HepG2 (cell line): ENCODE data around the gene TBCE. TPM values are rescaled to one million over a fixed set of nuclear protein-coding genes. Genes with fewer than 3 reads are reported as not detected.
A peak's percentile ranks its signal among the peaks of the same experiment; 100 is the strongest.

ENCODE experiments used
- CC2D1A ChIP-seq: sonication (generic); formaldehyde crosslinking; IDR thresholded peaks from 2 replicates; pipeline ENCODE4 v1.8.1; 2023; ENCODE audit warnings: mild to moderate bottlenecking, missing genetic modification reagents
- EP300 ChIP-seq, 3 experiments: sonication (generic) in 1 of 3; formaldehyde crosslinking in 1 of 3; IDR thresholded peaks; 2 replicates each; pipeline versions ENCODE4 v1.5.1 to v1.6.1; 2011 to 2020; ENCODE audit warnings: low read depth in 2 of 3, low read length in 2 of 3, borderline replicate concordance in 1 of 3, improper control_type of control experiment in 1 of 3, mild to moderate bottlenecking in 1 of 3, missing genetic modification reagents in 1 of 3, moderate library complexity in 1 of 3
- GABPA ChIP-seq, 2 experiments: IDR thresholded peaks; 2 replicates each; pipeline ENCODE4 v1.6.1; 2011 to 2016; ENCODE audit warnings: low read depth in 2 of 2, low read length in 1 of 2, missing biosample characterization in 1 of 2, missing genetic modification characterization in 1 of 2
- GATA4 ChIP-seq: sonication (generic); IDR thresholded peaks from 2 replicates; pipeline ENCODE4 v1.6.1; 2016; ENCODE audit warnings: antibody characterized with exemption, low read depth, borderline replicate concordance
- GFI1 ChIP-seq: sonication (generic); formaldehyde crosslinking; IDR thresholded peaks from 2 replicates; pipeline ENCODE4 v1.5.0; 2020; ENCODE audit warnings: missing genetic modification reagents, mild to moderate bottlenecking, borderline replicate concordance
- HIVEP1 ChIP-seq: sonication (generic); formaldehyde crosslinking; IDR thresholded peaks from 2 replicates; pipeline ENCODE4 v1.4.0; 2020; ENCODE audit warnings: mild to moderate bottlenecking, missing genetic modification reagents
- HNRNPK ChIP-seq: fragments of 200-400 bp; formaldehyde crosslinking; IDR thresholded peaks from 2 replicates; pipeline ENCODE4 v1.6.1; 2018; ENCODE audit warnings: low read length, low read depth, moderate library complexity, mild to moderate bottlenecking; ENCODE audit not compliant: poor library complexity, severe bottlenecking
- MATR3 ChIP-seq: sonication (generic); formaldehyde crosslinking; IDR thresholded peaks from 2 replicates; pipeline ENCODE4 v1.4.0; 2020; ENCODE audit warnings: missing genetic modification reagents
- MTF2 ChIP-seq: sonication (generic); formaldehyde crosslinking; IDR thresholded peaks from 2 replicates; pipeline ENCODE4 v1.5.0; 2020; ENCODE audit warnings: missing genetic modification reagents, borderline replicate concordance
- NFIC ChIP-seq: IDR thresholded peaks from 2 replicates; pipeline ENCODE4 v1.6.1; 2012; ENCODE audit warnings: mild to moderate bottlenecking, low read length, inconsistent platforms
- NR2F1 ChIP-seq, 2 experiments: fragments of 450-650 bp in 1 of 2; formaldehyde crosslinking in 1 of 2; IDR thresholded peaks; 2 replicates each; pipeline versions ENCODE4 v1.5.0 to v1.6.1; 2016 to 2020; ENCODE audit warnings: mild to moderate bottlenecking in 1 of 2, missing compliant biosample characterization in 1 of 2, missing genetic modification reagents in 1 of 2, moderate library complexity in 1 of 2
- RAD21 ChIP-seq: fragments of 450-650 bp; formaldehyde crosslinking; IDR thresholded peaks from 2 replicates; pipeline ENCODE4 v1.5.0; 2020; ENCODE audit warnings: mild to moderate bottlenecking
- SMC3 ChIP-seq: IDR thresholded peaks from 2 replicates; pipeline ENCODE4 v1.6.1; 2011; ENCODE audit warnings: low read length, improper control_type of control experiment
- SNAI1 ChIP-seq: sonication (generic); formaldehyde crosslinking; IDR thresholded peaks from 2 replicates; pipeline ENCODE4 v1.5.0; 2020; ENCODE audit warnings: mild to moderate bottlenecking, missing genetic modification reagents, borderline replicate concordance
- SNAPC2 ChIP-seq: sonication (generic); formaldehyde crosslinking; IDR thresholded peaks from 2 replicates; pipeline ENCODE4 v1.8.1; 2022; ENCODE audit warnings: mild to moderate bottlenecking, missing genetic modification reagents
- TBL1XR1 ChIP-seq: fragments of 150-350 bp; IDR thresholded peaks from 2 replicates; pipeline ENCODE4 v1.6.1; 2014; ENCODE audit warnings: borderline replicate concordance, low read length; ENCODE audit not compliant: partially characterized antibody
- TEAD3 ChIP-seq: optimal IDR thresholded peaks from 2 replicates; pipeline ENCODE3; 2016; ENCODE audit warnings: borderline replicate concordance
- TP53 ChIP-seq: sonication (generic); formaldehyde crosslinking; conservative IDR thresholded peaks from 2 replicates; pipeline ENCODE4 v1.4.0; 2020; ENCODE audit warnings: missing genetic modification reagents
- YY1 ChIP-seq: IDR thresholded peaks from 2 replicates; pipeline ENCODE4 v1.6.1; 2011; ENCODE audit warnings: low read length, low read depth, moderate library complexity, mild to moderate bottlenecking; ENCODE audit not compliant: insufficient read depth, insufficient replicate concordance
- ZHX2 ChIP-seq, 2 experiments: sonication (generic) in 1 of 2; formaldehyde crosslinking in 1 of 2; IDR thresholded peaks; 2 replicates each; pipeline versions ENCODE4 v1.6.1 to v1.9.0; 2014 to 2022; ENCODE audit warnings: antibody characterized with exemption in 1 of 2, borderline replicate concordance in 1 of 2, inconsistent platforms in 1 of 2, low read depth in 1 of 2, missing genetic modification reagents in 1 of 2
- ZNF292 ChIP-seq: sonication (generic); formaldehyde crosslinking; IDR thresholded peaks from 2 replicates; pipeline ENCODE4 v1.8.1; 2022; ENCODE audit warnings: mild to moderate bottlenecking, low read depth, missing genetic modification reagents, borderline replicate concordance
- ZNF629 ChIP-seq: sonication (generic); formaldehyde crosslinking; conservative IDR thresholded peaks from 2 replicates; pipeline ENCODE4 v1.5.0; 2020; ENCODE audit warnings: missing genetic modification reagents
- ZNF839 ChIP-seq: sonication (generic); formaldehyde crosslinking; IDR thresholded peaks from 2 replicates; pipeline ENCODE4 v1.4.0; 2020; ENCODE audit warnings: missing genetic modification reagents, mild to moderate bottlenecking, borderline replicate concordance
- polyA plus RNA-seq, 8 experiments: library from polyadenylated mRNA; depleted of rRNA in 3 of 8; stranded (reverse) in 7 of 8; unstranded in 1 of 8; fragments of >200 nt; fragmentation: Illumina TruSeq in 4 of 8; extraction: Trizol in 4 of 8; gene quantifications; 2 replicates each; pipeline versions ENCODE4 v1.2.1 to v1.2.3, GENCODE V29; 2011 to 2016; ENCODE audit warnings: low read depth in 4 of 8, missing spikeins in 1 of 8, mixed read lengths in 1 of 8; ENCODE audit not compliant: insufficient read depth in 1 of 8
- total RNA-seq, 5 experiments: library from RNA; depleted of rRNA; stranded (reverse); fragments of >200 nt; fragmentation: Illumina TruSeq; extraction: Trizol; gene quantifications; 2 replicates each; pipeline ENCODE4 v1.2.3, GENCODE V29; 2016; ENCODE audit warnings: low read depth in 1 of 5

The TBCE gene
- total and polyA plus RNA-seq, 2 of the 13 experiments (the other 11 are each of a cell fraction or from before 2014, with no cell fraction given), result 25.6 to 31.1 TPM

GRCh38 chr1:235409042-235409820, 42.0 kb downstream of the TBCE start (continued):
- TF ChIP-seq GABPA (IDR thresholded peaks at IDR 0.05; ENCODE audit: low read depth, low read length), result no peak
- TF ChIP-seq GABPA (CRISPR knock-in tag; IDR thresholded peaks at IDR 0.05; ENCODE audit: low read depth), result peak; percentile 41; the same call in 1 of the 2 replicates
- no peak for TF ChIP-seq YY1
- 0 out of 2 replicates have a peak, but pooled peaks have one; percentile 6 for TF ChIP-seq ZNF629 (CRISPR knock-in tag)
- TF ChIP-seq NR2F1 (CRISPR knock-in tag; IDR thresholded peaks at IDR 0.05), result peak in 1 of 2 experiments; percentile 81; a peak in 2 of 4 replicates
- TF ChIP-seq MTF2 (CRISPR knock-in tag), result no peak
- no peak for TF ChIP-seq HIVEP1 (CRISPR knock-in tag)
- TF ChIP-seq TP53, result no peak
- no peak for TF ChIP-seq MATR3 (CRISPR knock-in tag)
- no peak for TF ChIP-seq CC2D1A (CRISPR knock-in tag)
- TF ChIP-seq NFIC, result peak; percentile 99
- peak; percentile 89 for TF ChIP-seq TEAD3 (CRISPR knock-in tag)
- TF ChIP-seq HNRNPK, result no peak
- 0 out of 2 replicates have a peak, but pooled peaks have one; percentile 18 for TF ChIP-seq GFI1 (CRISPR knock-in tag)
- peak; percentile 43 for TF ChIP-seq TBL1XR1
- no peak for TF ChIP-seq SNAPC2
- TF ChIP-seq EP300 (IDR thresholded peaks at IDR 0.05; ENCODE audit: low read depth in 2 of 2, low read length in 2 of 2), result peak; percentile 93 to 96
- peak; percentile 75; the same call in 1 of the 2 replicates for TF ChIP-seq EP300 (CRISPR knock-in tag; IDR thresholded peaks at IDR 0.05; ENCODE audit: borderline replicate concordance)
- no peak for TF ChIP-seq ZHX2 (IDR thresholded peaks at IDR 0.05; ENCODE audit: low read depth)
- TF ChIP-seq ZHX2 (CRISPR knock-in tag; IDR thresholded peaks at IDR 0.05; ENCODE audit: borderline replicate concordance), result no peak
- peak; percentile 14; the same call in 1 of the 2 replicates for TF ChIP-seq SMC3
- TF ChIP-seq SNAI1 (CRISPR knock-in tag), result no peak
- no peak; the same call in 1 of the 2 replicates for TF ChIP-seq ZNF292
- 0 out of 2 replicates have a peak, but pooled peaks have one; percentile 5 for TF ChIP-seq RAD21 (CRISPR knock-in tag)
- TF ChIP-seq ZNF839 (CRISPR knock-in tag), result no peak
- peak; percentile 60; the same call in 1 of the 2 replicates for TF ChIP-seq GATA4
